ENCODE measurements around the gene UNC5B.

- TF ChIP-seq REST (IDR thresholded peaks at IDR 0.05; ENCODE audit: insufficient replicate concordance, low read depth) (no peak), CTCF (IDR thresholded peaks at IDR 0.05; ENCODE audit: insufficient read depth, low read length) (no peak), POLR2AphosphoS5 (IDR thresholded peaks at IDR 0.05; ENCODE audit: low read depth) (no peak), GABPA (IDR thresholded peaks at IDR 0.05; ENCODE audit: low read depth) (no peak), SPI1 (IDR thresholded peaks at IDR 0.05; ENCODE audit: borderline replicate concordance, low read depth) (no peak)
Observed at GRCh38 chr10:71306979-71307378, 94.6 kb downstream of the UNC5B start.
